Measurements from ENCODE around the gene INPP5F.

DNA sequence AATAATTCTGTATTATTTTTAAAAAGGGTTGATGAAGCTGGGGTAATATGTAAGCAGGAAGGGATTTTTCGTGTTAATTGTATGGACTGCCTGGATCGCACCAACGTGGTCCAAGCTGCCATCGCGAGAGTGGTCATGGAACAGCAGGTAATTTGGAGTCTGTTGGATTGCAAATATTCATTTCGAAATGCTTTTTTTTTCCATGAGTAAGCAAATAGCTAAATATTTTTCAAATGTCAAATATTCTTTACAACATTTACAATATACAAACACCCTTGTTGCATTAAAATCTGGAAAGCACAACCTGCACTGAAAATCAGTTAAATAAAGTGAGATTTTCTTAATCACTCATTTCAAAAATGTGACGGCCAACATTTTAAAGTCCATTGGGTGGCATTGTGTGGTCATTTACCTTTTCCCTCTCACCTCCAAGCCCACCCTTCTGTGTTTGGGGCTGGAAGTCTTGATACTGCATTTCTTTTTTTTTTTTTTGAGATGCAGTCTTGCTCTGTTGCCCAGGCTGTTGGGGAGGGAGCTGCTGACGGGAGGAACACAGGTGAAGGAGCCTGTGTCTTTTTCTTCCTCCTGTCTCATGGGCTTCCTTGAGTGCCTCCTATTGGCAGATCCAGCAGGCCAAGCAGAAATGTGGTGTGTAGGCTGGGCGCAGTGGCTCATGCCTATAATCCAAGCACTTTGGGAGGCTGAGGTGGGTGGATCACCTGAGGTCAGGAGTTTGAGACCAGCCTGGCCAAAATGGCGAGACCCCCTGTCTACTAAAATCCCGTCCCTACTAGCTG, 80.7 kb downstream of the INPP5F start:
- no peak for TF ChIP-seq ZSCAN30 (CRISPR knock-in tag; IDR thresholded peaks at IDR 0.05)
- TF ChIP-seq ZNF768 (CRISPR knock-in tag; IDR thresholded peaks at IDR 0.05) = no peak
- TF ChIP-seq KLF16 (CRISPR knock-in tag; IDR thresholded peaks at IDR 0.05) = no peak
- TF ChIP-seq HINFP (CRISPR knock-in tag; IDR thresholded peaks at IDR 0.05; ENCODE audit: low read depth) = no peak
- no peak for TF ChIP-seq NPAS2 (CRISPR knock-in tag; IDR thresholded peaks at IDR 0.05; ENCODE audit: borderline replicate concordance)
- TF ChIP-seq XBP1 (CRISPR knock-in tag; IDR thresholded peaks at IDR 0.05) = no peak
- TF ChIP-seq ATF2 (CRISPR knock-in tag; IDR thresholded peaks at IDR 0.05) = no peak
- no peak for TF ChIP-seq ZNF687 (CRISPR knock-in tag; IDR thresholded peaks at IDR 0.05)
- no peak for TF ChIP-seq PBX2 (CRISPR knock-in tag; IDR thresholded peaks at IDR 0.05)
